Measurements from ENCODE around the gene ZNF579.

- TF ChIP-seq PATZ1 (CRISPR knock-in tag; IDR thresholded peaks at IDR 0.05; ENCODE audit: borderline replicate concordance), result no peak
- no peak for TF ChIP-seq ZFP3 (CRISPR knock-in tag; IDR thresholded peaks at IDR 0.05)
- no peak for TF ChIP-seq ZNF70 (CRISPR knock-in tag; IDR thresholded peaks at IDR 0.05)
These were observed 40.6 kb upstream of the ZNF579 start for GRCh38 chr19:55621205-55621672.

Measured in SK-N-SH treated with all-trans-retinoic acid at 6 μM for 48 hours (cell line).